AG09309 (cell line): ENCODE measurements around the gene ENOX2.

Experiments
- DNase-seq: peaks from one replicate; pipeline ENCODE4 v3.0.0-alpha.2; 2010; ENCODE audit warnings: low read depth
- H3K4me3 ChIP-seq: 2 replicates; pipeline ENCODE4 v1.5.1; 2011; ENCODE audit warnings: mild to moderate bottlenecking, low read depth, low read length, moderate library complexity; ENCODE audit not compliant: control insufficient read depth
- TF ChIP-seq, protein P1 (sequence below): IDR thresholded peaks from 2 replicates; pipeline ENCODE4 v1.5.1; 2011; ENCODE audit warnings: mild to moderate bottlenecking, low read depth, low read length, inconsistent platforms; ENCODE audit not compliant: insufficient read depth, control insufficient read depth; ENCODE audit errors: missing control alignments

ENOX2 gene

DNA sequence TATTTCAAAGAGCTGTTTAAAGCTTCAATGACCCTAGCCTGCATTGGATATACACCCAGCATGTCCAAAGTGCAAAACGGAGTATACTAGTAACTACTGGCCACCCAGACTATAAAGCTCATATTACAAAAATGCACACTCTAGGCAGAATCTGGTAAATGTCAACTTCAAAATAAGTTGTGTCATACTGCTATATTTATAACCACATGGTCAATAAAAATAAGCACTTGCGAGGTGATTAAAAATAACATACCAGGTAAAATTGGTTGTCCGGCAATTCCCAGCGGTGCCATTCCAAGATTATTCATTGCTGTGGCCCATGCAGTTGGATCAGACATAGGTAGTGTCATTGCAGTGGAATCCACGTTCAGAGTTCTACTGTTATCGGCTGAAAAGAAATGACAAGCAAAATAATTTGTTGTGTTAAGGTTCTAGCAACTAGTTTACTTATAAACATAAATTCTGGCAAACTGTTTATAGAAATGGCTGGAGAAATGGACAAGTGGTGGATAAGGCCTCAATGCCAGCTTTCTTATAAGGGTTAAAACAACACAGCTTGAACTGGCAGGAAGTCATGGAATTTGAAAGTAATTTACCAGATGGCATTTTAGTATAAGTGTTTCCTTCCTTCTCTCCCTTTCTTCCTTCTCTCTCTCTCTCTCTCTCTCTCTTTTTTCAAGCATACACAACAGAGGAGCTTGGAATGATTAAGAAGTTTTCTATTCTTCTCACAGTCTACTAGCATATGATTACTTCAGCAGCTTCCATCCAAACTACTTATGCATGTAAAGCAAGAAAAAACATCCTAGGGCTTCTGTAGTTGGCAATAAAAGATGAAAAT, 199.9 kb downstream of the ENOX2 start:
- H3K4me3 ChIP-seq, result no peak overlapping the region
- TF ChIP-seq, protein P1, sequence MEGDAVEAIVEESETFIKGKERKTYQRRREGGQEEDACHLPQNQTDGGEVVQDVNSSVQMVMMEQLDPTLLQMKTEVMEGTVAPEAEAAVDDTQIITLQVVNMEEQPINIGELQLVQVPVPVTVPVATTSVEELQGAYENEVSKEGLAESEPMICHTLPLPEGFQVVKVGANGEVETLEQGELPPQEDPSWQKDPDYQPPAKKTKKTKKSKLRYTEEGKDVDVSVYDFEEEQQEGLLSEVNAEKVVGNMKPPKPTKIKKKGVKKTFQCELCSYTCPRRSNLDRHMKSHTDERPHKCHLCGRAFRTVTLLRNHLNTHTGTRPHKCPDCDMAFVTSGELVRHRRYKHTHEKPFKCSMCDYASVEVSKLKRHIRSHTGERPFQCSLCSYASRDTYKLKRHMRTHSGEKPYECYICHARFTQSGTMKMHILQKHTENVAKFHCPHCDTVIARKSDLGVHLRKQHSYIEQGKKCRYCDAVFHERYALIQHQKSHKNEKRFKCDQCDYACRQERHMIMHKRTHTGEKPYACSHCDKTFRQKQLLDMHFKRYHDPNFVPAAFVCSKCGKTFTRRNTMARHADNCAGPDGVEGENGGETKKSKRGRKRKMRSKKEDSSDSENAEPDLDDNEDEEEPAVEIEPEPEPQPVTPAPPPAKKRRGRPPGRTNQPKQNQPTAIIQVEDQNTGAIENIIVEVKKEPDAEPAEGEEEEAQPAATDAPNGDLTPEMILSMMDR, result no peak
- no peak for DNase-seq

DNA sequence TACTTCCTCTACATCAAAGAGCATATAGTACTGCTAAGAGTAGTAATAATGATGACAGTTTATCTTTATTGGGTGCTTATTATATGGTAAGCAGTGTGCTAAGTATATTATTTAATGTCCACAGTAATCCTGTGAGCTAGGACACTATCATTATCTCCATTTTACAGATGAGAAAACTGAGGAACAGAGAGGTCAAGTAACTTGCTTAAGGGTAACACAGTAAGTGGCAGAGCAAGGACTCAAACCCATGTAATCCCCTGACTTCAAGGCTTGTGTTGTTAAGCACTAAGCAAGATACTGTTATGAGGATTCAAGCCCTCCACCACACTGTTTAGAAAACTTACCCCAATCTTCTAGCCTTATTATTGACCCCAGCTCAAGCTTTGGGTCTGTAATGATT, 202.4 kb downstream of the ENOX2 start:
- TF ChIP-seq, protein P1, result no peak
- DNase-seq, result no peak
- no peak overlapping the region for H3K4me3 ChIP-seq

DNA sequence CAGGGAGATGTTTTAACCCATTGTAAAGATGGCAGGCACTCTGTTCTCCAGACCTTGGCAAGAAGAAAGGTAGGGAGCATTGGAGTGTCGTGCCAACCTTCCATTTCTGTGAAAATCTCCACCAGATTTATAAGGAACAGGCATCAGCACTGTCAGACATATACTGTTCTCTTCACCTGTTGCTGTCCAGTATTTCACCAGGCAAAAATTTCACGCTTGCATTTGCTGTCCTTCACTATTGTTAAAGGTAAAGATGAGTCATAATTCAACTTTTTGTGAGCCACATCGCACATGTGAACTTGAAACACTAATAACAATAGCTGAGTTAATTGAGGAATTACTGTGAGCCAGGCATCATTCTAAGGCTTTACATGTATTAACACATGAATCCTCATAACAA, 203.4 kb downstream of the ENOX2 start:
- no peak overlapping the region for H3K4me3 ChIP-seq
- TF ChIP-seq, protein P1, result no peak
- DNase-seq, result no peak

DNA sequence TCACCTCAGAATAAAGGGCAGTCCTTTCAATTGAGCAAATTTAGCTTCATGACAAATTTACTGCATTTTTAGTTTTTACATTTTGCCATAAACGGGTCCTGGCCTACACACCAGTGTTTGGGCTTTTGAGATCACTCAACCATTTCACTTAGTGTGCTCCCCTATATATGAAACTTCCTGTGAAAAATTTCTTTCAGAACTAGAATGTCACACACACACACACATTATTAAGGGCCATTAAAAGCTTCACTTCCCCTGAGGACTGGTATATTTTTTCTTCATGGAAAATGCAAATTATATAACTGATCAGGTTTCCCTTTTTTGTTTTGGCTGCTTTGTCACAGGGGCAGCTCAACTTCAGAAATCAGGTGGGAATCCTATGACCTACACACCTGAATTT, 206.5 kb downstream of the ENOX2 start:
- no peak overlapping the region for H3K4me3 ChIP-seq
- no peak for DNase-seq
- TF ChIP-seq, protein P1, result no peak

- H3K4me3 ChIP-seq, result no peak overlapping the region
- TF ChIP-seq, protein P1, result no peak
- no peak for DNase-seq
Observed at GRCh38 chrX:130695931-130696330, 207.1 kb downstream of the ENOX2 start.

- TF ChIP-seq, protein P1, result no peak
- no peak for DNase-seq
- H3K4me3 ChIP-seq, result no peak overlapping the region
Observed at GRCh38 chrX:130694983-130695382, 208.0 kb downstream of the ENOX2 start.
